ENCODE results near the gene ABCA10. TPM values are rescaled to one million over a fixed set of nuclear protein-coding genes. Genes with fewer than 3 reads are reported as not detected.

ABCA10 gene
- total RNA-seq, result 1.0 and 1.3 TPM in 2 replicates

GRCh38 chr17:69228576-69228975, at the start of gene ABCA10:
Gene ABCA10, minus strand, starts transcription at chr17:69228824. Its CDS starts 3,466 bp downstream, at chr17:69225358.

GRCh38 chr17:69141431-69142174, 87.0 kb downstream of the ABCA10 start, which contains the start of gene ABCA6:
Gene ABCA6, minus strand, starts transcription at chr17:69141895. Its CDS starts 1,192 bp downstream, at chr17:69140703.

Other genes with a start within 250 kb of the ABCA10 start
- gene ABCA9, start 167.9 kb downstream of the ABCA10 start, total RNA-seq, result 0.34 and 0.71 TPM in 2 replicates
- gene ABCA6, start 86.9 kb downstream of the ABCA10 start, total RNA-seq, result 0.34 and 0.93 TPM in 2 replicates
- gene ABCA5, start 98.3 kb upstream of the ABCA10 start, total RNA-seq, result 16.9 and 17.1 TPM in 2 replicates
- gene MAP2K6, start 185.9 kb upstream of the ABCA10 start, total RNA-seq, result under 0.01 and 1.4 TPM in 2 replicates